ENCODE measurements around the gene LRRC55.

DNA sequence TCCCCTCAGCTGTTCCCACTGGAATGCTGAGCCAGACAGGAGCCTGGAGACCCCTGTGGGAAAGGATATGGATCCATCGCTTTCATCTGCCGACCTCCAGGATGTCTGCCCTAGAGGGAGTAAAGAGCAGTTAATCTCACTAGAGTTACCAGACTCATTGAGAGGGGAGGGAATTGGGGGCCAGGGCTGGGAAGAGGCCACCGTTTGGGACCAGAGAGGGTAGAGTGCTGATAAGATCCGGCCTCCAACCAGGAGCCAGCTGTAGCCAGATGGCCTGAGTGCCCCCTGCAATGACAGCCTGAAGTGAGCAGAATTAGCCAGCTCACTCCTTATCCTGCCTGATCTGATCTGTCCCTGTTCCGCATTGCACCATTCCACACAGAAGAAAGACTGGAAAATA lies 59.0 kb downstream of the LRRC55 start:
- TF ChIP-seq POLR2AphosphoS5 (IDR thresholded peaks at IDR 0.05; ENCODE audit: low read depth, low read length) (peak; percentile 24; the same call in 1 of the 2 replicates), RXRA (IDR thresholded peaks at IDR 0.05; ENCODE audit: borderline replicate concordance, low read depth) (no peak)

Data from SK-N-SH (cell line).